Embryonic facial prominence (tissue), 1 donor: ENCODE measurements around the gene MFAP3L.

Experiments
- DNase-seq: peaks from one replicate; pipeline ENCODE4 v3.0.0-alpha.2; 2016; ENCODE audit errors: extremely low spot score

The MFAP3L gene

GRCh38 chr4:170022211-170022610 is 4.0 kb downstream of the MFAP3L start:
- no peak for DNase-seq

- DNase-seq: no peak
Observed at GRCh38 chr4:170017252-170017651, 8.9 kb downstream of the MFAP3L start.

GRCh38 chr4:170015285-170015684 is 10.9 kb downstream of the MFAP3L start:
- DNase-seq: no peak

GRCh38 chr4:170014359-170015011 is 11.7 kb downstream of the MFAP3L start:
- DNase-seq: no peak

DNA sequence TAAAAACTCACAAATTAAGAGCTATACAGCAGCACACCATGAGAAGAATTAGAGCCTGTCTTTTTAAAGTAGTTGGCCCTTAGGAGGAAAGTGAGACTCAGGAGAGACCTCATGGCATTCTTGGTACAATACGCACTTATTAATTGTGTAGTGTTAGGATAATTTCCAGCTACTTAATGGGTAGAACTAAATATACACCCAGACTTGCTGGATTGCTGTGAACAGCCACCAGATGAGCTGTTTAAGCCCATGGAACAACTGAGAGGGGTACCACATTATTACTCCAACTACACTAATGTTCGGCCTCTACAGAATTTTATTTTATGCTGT is 13.6 kb downstream of the MFAP3L start:
- DNase-seq: no peak

- no peak for DNase-seq
Observed at GRCh38 chr4:170011921-170012628, 14.1 kb downstream of the MFAP3L start.

GRCh38 chr4:170009291-170009690 is 16.9 kb downstream of the MFAP3L start:
- DNase-seq: no peak

DNA sequence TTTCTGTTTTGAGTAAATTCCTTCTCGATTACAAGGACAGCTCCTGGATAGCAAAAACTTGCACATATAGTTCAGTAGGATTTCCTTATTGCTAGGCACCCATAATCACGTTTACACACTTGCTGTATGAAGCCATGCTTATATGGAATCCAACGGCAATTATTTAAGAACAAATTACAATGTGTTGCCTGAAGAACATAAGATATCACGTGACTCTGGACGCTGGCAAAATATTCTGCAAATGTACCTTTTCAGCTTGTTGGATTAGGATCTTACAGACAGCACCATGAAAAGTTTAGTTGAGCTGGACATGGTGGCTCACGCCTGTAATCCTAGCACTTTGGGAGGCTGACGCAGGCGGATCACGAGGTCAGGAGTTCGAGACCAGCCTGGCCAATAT is 17.4 kb downstream of the MFAP3L start:
- DNase-seq: no peak

GRCh38 chr4:170008371-170008770 is 17.8 kb downstream of the MFAP3L start:
- DNase-seq: no peak

- no peak for DNase-seq
Observed at GRCh38 chr4:170007113-170007512, 19.1 kb downstream of the MFAP3L start.

DNA sequence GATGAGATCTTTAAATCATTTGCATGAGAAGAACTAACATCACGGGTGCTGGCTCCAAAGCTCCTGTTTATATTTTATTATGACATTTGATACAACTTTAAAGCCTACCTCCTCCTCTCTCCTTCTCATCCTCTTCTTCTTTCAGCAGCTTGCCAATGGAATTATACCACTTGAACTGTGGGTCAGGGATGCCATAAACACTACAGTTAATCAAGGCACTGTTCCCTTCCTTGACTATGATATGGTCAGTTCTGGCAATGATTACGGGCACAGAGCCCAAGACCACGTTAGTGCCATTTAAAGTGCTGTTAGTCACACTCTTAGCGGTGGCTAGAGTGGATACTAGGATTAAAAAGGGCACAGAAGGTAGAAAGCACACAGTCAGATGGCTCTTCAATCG is 20.7 kb downstream of the MFAP3L start:
- DNase-seq: no peak

GRCh38 chr4:170004651-170005295 is 21.4 kb downstream of the MFAP3L start:
- DNase-seq: no peak

GRCh38 chr4:170003071-170004070 is 22.8 kb downstream of the MFAP3L start:
- no peak for DNase-seq

DNA sequence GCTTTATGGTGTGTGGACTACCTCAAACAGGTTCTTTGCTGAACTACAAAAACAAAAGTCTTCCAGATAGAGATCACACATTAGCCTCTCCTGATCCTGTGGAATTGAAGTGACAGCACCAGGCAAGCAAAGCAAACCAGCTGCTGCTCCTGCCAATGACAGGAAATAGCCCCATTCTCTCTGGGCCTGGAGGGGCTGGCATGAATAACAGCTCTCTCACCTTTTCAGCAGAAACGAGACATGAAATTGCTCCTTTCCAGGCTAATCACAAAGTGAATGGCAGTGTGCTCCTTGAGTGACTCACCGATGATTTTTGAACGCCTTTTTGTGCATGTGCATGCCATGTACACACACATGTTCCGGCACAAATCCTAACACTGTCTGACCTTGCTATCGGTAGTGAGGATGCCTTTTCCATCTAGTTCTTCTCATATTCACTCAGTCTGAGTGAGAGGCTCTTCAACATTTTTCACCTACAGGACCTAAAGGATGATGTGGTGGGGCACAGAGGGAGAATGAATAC is 24.4 kb downstream of the MFAP3L start:
- no peak for DNase-seq

- DNase-seq: no peak
Observed at GRCh38 chr4:170001011-170001744, 25.0 kb downstream of the MFAP3L start.

- DNase-seq: no peak
Observed at GRCh38 chr4:169999923-170000322, 26.3 kb downstream of the MFAP3L start.

DNA sequence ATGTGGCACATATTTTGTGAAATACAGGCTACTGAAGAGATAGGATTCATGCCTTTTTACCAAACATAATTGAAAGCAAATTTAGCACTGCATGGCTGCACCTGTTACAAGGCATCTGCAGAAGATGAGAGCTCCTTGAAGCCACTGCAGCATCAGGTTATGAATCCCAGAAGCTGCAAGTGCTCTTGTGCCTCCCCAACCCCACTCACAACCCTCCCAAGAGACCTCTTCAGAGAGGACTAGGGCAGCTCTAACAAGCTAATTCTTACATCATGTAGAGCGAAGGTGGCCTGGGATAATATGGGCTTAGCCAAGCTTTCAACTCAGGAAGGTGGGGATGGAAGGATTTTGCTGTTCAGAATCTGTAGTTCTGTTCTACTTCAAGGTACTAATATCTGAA is 27.2 kb downstream of the MFAP3L start:
- no peak for DNase-seq

DNA sequence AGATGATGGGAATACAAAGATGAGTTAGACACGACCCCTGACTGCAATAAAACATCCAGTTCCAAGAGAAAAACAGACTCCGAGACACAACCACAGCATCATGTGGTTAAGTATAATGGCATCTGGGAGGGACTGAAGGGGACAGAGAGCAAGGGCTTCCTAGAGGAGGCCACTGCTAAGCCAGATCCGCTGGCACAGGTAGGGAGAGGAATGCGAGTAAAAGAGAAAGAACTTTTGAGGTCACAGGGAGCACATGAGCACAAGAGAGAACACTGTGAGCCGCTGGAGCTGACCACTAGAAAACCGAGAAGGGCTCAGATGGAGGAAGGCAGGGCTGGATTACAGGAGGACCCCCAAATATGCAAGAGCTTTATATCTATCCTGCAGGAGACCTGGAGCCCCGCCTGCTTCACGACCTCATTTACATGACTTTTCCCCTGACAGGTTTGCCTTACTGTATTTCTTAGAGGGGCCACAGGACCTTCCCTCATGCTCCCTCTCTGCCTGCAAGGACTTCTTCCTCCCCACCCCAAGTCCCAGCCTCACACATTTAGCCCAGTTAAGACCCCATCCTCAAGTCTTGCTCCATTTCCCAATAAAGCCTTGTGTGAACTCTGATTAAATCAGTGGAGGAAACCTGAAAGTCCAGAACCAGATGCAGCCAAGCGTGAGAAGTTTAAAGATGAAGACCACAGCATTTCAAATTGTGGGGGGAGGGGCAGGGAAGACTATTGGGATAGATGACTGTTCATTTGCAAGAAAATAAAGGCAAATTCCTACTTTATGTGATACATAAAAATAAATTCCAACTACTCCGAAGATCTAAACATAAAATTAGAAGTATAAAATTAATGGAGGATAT is 29.6 kb downstream of the MFAP3L start:
- no peak for DNase-seq

DNA sequence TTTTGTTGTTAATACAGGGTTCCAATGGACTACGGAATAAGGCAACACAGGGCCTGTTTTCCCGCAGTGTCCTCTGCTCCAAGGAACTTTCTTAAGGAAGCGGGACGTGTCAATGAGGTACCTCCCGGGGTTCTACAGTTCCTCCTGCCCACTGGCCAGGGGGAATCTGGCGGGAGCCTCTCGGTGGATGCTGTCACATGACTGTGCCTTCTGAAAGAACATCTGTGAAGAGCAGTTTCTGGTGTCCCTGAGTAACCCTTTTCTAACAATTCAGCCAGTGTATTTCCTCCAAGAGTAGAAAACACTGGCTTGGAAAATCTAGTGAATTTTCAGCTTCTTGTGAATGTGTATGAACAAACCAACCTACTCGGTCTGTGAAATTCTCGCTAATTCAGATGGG is 32.7 kb downstream of the MFAP3L start:
- no peak for DNase-seq

GRCh38 chr4:169988252-169988651 is 37.9 kb downstream of the MFAP3L start:
- DNase-seq: no peak
